ENCODE measurements around the gene GOLGA8J. TPM values are rescaled to one million over a fixed set of nuclear protein-coding genes. Genes with fewer than 3 reads are reported as not detected.
"Not testable (repeated sequence)": the region's sequence is repeated elsewhere in the genome, so short reads cannot be mapped to it uniquely, and the experiment has no call there.

GOLGA8J gene
- total and polyA plus RNA-seq, 5 experiments from 2014 or later, result 0.36 to 0.60 TPM; not detected in 3

- H3K9me3 Mint-ChIP-seq, POLR2A ChIA-PET, H3K27ac Mint-ChIP-seq, DNase-seq, H3K27me3 Mint-ChIP-seq, H3K36me3 Mint-ChIP-seq, H3K4me1 Mint-ChIP-seq: not testable (repeated sequence)
- peak; percentile 50 to 76 for ATAC-seq
- peak overlapping the region in 1 of 10 donors; percentile 38 for H3K4me3 Mint-ChIP-seq
Measured at GRCh38 chr15:30103941-30104507, 21.3 kb downstream of the GOLGA8J start.

GRCh38 chr15:30110591-30110990, 27.8 kb downstream of the GOLGA8J start:
- DNase-seq, H3K27ac Mint-ChIP-seq, POLR2A ChIA-PET, ATAC-seq, H3K27me3 Mint-ChIP-seq, H3K4me1 Mint-ChIP-seq, H3K9me3 Mint-ChIP-seq, H3K4me3 Mint-ChIP-seq, H3K36me3 Mint-ChIP-seq: not testable (repeated sequence)

DNA sequence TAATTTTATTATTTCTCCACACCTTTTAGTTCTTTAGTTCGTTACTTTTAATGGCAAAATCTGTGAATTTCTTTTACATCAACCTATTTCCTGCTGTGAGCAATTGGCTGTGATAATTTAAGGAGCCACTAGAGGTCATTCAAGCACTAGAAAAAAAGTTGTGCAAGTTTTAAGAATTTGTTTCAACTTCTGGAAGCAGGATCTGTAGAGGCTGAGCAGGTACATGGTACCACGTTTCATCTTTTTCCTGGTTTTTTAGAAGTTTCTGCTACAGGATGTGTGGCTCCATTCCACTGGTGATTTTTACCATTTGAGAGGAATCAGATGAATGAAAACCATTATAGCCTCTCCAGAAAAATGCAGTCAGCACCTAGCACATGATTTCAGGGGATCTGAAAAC, 47.3 kb downstream of the GOLGA8J start:
- H3K4me1 Mint-ChIP-seq, H3K4me3 Mint-ChIP-seq, H3K36me3 Mint-ChIP-seq, H3K27ac Mint-ChIP-seq, H3K27me3 Mint-ChIP-seq, H3K9me3 Mint-ChIP-seq, POLR2A ChIA-PET, ATAC-seq: not testable (repeated sequence)
- peak in 3 of 10 donors; percentile 3 to 29 (median 23) for DNase-seq

GRCh38 chr15:30134751-30135150, 52.0 kb downstream of the GOLGA8J start, which contains the start of gene GOLGA8T:
Gene GOLGA8T (plus strand): TSS chr15:30135051. CDS start chr15:30135149, 98 bp downstream.
- H3K27ac Mint-ChIP-seq, H3K4me3 Mint-ChIP-seq, ATAC-seq, POLR2A ChIA-PET, H3K27me3 Mint-ChIP-seq, H3K36me3 Mint-ChIP-seq, DNase-seq, H3K9me3 Mint-ChIP-seq, H3K4me1 Mint-ChIP-seq: not testable (repeated sequence)

Other genes starting within 250 kb of the GOLGA8J start
- gene GOLGA8T, start 52.1 kb downstream of the GOLGA8J start, total RNA-seq, result not detected
- not detected for gene GOLGA8T, start 52.1 kb downstream of the GOLGA8J start, polyA plus RNA-seq

Data from naive thymus-derived CD8-positive, alpha-beta T cell (primary cell).